ENCODE data around the gene CAP2. TPM values are rescaled to one million over a fixed set of nuclear protein-coding genes. Genes with fewer than 3 reads are reported as not detected.

CAP2 gene
- total RNA-seq, 1 donor = 49.7 TPM

DNA sequence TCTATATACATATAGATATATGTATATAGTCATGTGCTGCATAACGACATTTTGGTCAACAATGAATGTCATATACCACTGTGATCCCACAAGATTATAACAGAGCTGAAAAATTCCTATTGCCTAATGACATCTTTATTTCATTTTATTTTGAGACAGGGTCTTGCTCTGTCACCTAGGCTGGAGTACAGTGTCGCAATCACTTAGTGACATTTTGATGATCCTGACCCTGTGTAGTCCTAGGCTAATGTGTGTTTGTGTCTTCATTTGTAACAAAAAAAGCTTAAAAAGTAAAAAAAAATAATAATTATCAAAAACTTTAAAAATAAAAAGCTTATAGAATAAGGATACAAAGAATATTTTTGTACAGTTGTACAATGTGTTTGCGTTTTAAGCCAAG is 202.7 kb downstream of the CAP2 start:
- TF ChIP-seq, protein P1, sequence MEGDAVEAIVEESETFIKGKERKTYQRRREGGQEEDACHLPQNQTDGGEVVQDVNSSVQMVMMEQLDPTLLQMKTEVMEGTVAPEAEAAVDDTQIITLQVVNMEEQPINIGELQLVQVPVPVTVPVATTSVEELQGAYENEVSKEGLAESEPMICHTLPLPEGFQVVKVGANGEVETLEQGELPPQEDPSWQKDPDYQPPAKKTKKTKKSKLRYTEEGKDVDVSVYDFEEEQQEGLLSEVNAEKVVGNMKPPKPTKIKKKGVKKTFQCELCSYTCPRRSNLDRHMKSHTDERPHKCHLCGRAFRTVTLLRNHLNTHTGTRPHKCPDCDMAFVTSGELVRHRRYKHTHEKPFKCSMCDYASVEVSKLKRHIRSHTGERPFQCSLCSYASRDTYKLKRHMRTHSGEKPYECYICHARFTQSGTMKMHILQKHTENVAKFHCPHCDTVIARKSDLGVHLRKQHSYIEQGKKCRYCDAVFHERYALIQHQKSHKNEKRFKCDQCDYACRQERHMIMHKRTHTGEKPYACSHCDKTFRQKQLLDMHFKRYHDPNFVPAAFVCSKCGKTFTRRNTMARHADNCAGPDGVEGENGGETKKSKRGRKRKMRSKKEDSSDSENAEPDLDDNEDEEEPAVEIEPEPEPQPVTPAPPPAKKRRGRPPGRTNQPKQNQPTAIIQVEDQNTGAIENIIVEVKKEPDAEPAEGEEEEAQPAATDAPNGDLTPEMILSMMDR (IDR thresholded peaks at IDR 0.05; ENCODE audit: insufficient read depth, low read depth, low read length) = no peak
- H3K4me3 ChIP-seq (ENCODE audit: low read depth, low read length) = no peak overlapping the region
- DNase-seq (ENCODE audit: low read depth) = no peak

DNA sequence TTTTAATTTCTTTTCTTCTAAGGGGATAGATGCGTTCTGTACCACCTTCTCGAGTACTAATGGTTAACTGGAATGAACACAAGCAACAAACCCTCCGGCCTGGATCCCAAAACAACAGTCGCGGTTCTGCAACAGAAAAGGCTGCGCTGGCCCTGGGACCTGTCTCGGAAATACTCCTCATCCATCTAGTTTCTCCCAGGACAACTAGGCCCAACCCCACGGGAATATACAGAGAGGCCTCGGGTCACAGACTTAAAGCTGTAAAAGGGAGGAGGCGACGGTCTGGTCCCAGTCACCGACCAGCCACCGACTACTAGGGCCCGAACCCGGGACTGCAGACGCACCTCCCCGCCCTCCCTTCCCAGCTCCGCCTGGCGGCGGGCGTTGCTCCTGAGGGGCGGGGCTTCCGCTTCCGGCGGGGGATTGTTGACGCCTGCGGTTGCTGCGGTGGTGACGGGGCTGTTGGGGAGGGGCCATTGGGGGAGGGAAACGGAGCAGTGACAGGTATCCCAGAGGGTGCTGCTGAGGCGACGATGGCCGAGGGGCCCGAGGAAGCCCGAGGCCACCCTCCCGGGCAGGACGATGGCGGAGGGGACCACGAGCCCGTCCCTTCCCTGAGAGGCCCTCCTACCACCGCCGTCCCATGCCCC is 206.6 kb downstream of the CAP2 start, which contains the start of gene FAM8A1:
FAM8A1 (plus strand) TSS at position 426 of the 650 bp plus-strand sequence; CDS start at position 534, 108 bp downstream.
- H3K4me3 ChIP-seq (ENCODE audit: low read depth, low read length) = peak within 1 kb of the TSS; percentile 83
- TF ChIP-seq, protein P1 (IDR thresholded peaks at IDR 0.05; ENCODE audit: insufficient read depth, low read depth, low read length) = peak; percentile 57
- peak; percentile 83 for DNase-seq (ENCODE audit: low read depth)

DNA sequence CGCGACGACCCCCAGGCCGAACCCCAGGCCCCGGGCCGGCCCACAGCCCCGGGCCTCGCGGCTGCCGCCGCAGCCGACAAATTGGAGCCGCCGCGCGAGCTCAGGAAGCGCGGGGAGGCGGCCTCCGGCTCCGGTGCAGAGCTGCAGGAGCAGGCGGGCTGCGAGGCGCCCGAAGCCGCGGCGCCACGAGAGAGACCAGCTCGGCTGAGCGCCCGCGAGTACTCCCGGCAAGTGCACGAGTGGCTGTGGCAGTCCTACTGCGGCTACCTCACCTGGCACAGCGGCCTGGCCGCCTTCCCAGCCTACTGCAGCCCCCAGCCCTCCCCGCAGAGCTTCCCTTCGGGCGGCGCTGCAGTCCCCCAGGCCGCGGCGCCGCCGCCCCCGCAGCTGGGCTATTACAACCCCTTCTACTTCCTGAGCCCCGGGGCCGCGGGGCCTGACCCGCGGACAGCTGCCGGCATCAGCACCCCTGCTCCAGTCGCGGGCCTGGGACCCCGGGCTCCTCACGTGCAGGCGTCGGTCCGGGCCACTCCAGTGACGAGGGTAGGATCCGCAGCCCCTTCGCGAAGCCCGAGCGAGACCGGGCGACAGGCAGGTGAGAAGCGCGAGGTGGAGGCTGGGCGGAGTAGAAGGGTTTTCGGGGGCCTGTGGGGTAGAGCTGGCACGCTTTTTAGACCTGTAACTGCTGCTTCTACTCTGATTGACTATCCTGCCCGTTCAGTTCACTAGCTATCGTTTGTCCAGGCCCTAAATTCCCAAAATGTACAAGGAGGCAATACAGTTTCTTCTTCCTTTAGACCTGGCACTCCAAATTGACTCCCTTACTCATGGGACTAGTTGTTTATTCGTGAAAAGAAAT is 207.4 kb downstream of the CAP2 start:
- TF ChIP-seq, protein P1 (IDR thresholded peaks at IDR 0.05; ENCODE audit: insufficient read depth, low read depth, low read length) = peak; percentile 2
- peak overlapping the region; percentile 83 for H3K4me3 ChIP-seq (ENCODE audit: low read depth, low read length)
- DNase-seq (ENCODE audit: low read depth) = peak; percentile 20

DNA sequence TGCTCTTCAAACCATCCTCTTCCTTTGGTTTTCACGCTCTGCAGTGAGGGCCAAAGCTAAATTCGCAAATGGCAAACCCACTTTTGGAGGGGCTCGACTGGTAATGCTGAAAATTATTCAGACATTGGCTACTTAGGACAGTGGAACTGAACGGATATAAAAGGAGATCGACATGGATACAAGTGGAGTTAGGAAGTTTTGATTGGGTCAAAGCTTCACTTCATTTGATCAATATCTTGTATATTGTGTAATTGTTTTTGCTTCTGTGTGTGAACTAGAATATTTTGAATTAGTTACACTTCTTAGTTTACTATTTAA is 207.9 kb downstream of the CAP2 start:
- TF ChIP-seq, protein P1 (IDR thresholded peaks at IDR 0.05; ENCODE audit: insufficient read depth, low read depth, low read length) = no peak
- H3K4me3 ChIP-seq (ENCODE audit: low read depth, low read length) = peak overlapping the region; percentile 83
- peak; percentile 20 for DNase-seq (ENCODE audit: low read depth)

DNA sequence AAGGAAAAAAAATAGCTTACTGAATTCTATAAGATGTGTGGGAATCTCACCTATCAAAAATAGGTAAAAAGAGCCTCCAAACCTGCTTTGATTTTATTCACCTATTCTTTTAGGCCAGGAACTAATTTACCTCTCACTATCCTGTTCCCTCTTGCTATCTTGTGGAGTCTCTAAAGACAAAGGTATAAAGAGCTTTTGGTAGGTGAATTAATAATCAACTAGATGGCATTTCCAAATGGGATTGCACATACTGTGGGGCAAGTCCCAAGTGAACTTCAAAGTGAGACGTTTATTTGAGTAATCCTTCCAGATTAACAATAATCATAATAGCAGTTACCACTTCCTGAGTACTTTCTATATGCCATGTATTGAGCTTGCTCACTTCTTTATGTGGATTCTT is 209.5 kb downstream of the CAP2 start:
- TF ChIP-seq, protein P1 (IDR thresholded peaks at IDR 0.05; ENCODE audit: insufficient read depth, low read depth, low read length) = no peak
- H3K4me3 ChIP-seq (ENCODE audit: low read depth, low read length) = no peak overlapping the region
- no peak for DNase-seq (ENCODE audit: low read depth)

DNA sequence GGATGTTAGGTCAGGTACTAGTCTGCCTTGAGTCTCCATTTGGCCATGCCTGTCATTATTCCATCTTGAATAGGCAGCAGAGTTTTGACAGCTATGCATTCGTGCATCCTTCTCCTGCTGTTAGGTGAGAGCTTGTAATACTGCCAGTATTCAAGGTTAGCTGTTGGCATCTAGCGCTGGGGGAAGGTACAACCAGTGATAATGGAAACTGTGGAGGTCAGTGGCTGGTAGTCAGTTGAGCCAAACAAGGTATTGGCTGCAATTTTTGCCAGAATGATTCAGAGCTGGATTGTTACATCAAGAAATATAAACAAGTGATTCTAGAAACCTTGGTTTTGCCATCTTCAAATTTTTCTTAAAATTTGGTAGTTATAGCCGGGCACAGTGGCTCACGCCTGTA is 213.2 kb downstream of the CAP2 start:
- TF ChIP-seq, protein P1 (IDR thresholded peaks at IDR 0.05; ENCODE audit: insufficient read depth, low read depth, low read length) = no peak
- H3K4me3 ChIP-seq (ENCODE audit: low read depth, low read length) = no peak overlapping the region
- no peak for DNase-seq (ENCODE audit: low read depth)

Small RNA genes lying within 50 kb of the gene (small RNA-seq; reads per million reads assigned to genes)
- not detected for gene SUMO2P13

Other genes with a start within 250 kb of the CAP2 start
- 9.0 and 32.4 TPM in 2 replicates for gene RBM24, start 112.2 kb upstream of the CAP2 start, total RNA-seq
- gene FAM8A1, start 206.7 kb downstream of the CAP2 start, total RNA-seq = 16.8 and 22.0 TPM in 2 replicates

Data from fibroblast of villous mesenchyme (primary cell).